HepG2 (cell line): Measurements from ENCODE around the gene PEMT. TPM values are rescaled to one million over a fixed set of nuclear protein-coding genes. Genes with fewer than 3 reads are reported as not detected.
A peak's percentile ranks its signal among the peaks of the same experiment; 100 is the strongest.

Experiments
- ATF3 ChIP-seq: sonication (generic); formaldehyde crosslinking; IDR thresholded peaks from 2 replicates; pipeline ENCODE4 v1.4.0; 2020; ENCODE audit warnings: missing genetic modification reagents
- CBFB ChIP-seq: sonication (generic); formaldehyde crosslinking; IDR thresholded peaks from 2 replicates; pipeline ENCODE4 v1.4.0; 2020; ENCODE audit warnings: missing genetic modification reagents
- FOXO1 ChIP-seq: sonication (generic); formaldehyde crosslinking; IDR thresholded peaks from 2 replicates; pipeline ENCODE4 v1.4.0; 2020; ENCODE audit warnings: missing genetic modification reagents
- HOXA3 ChIP-seq: sonication (generic); formaldehyde crosslinking; IDR thresholded peaks from 2 replicates; pipeline ENCODE4 v1.5.0; 2020; ENCODE audit warnings: missing genetic modification reagents
- IRX3 ChIP-seq: sonication (generic); formaldehyde crosslinking; IDR thresholded peaks from 2 replicates; pipeline ENCODE4 v1.8.1; 2023; ENCODE audit warnings: mild to moderate bottlenecking, low read depth, missing genetic modification reagents, borderline replicate concordance
- JDP2 ChIP-seq: sonication (generic); formaldehyde crosslinking; IDR thresholded peaks from 2 replicates; pipeline ENCODE4 v1.8.1; 2022; ENCODE audit warnings: missing genetic modification reagents, borderline replicate concordance
- JUNB ChIP-seq: sonication (generic); formaldehyde crosslinking; IDR thresholded peaks from 2 replicates; pipeline ENCODE4 v1.8.0; 2022; ENCODE audit warnings: missing genetic modification reagents, mild to moderate bottlenecking, borderline replicate concordance
- KMT2B ChIP-seq: IDR thresholded peaks from 2 replicates; pipeline ENCODE4 v1.6.1; 2016; ENCODE audit warnings: missing genetic modification reagents, missing compliant biosample characterization
- MAFF ChIP-seq: IDR thresholded peaks from 2 replicates; pipeline ENCODE4 v1.6.1; 2011; ENCODE audit warnings: low read depth, low read length, improper control_type of control experiment
- MYNN ChIP-seq: sonication (generic); formaldehyde crosslinking; IDR thresholded peaks from 2 replicates; pipeline ENCODE4 v1.4.0; 2020; ENCODE audit warnings: mild to moderate bottlenecking, low read depth, missing genetic modification reagents
- SP5 ChIP-seq: IDR thresholded peaks from 2 replicates; pipeline ENCODE4 v1.6.1; 2016; ENCODE audit warnings: low read depth, borderline replicate concordance
- XBP1 ChIP-seq: sonication (generic); formaldehyde crosslinking; IDR thresholded peaks from 2 replicates; pipeline ENCODE4 v1.5.0; 2020; ENCODE audit warnings: missing genetic modification reagents
- YY1 ChIP-seq: IDR thresholded peaks from 2 replicates; pipeline ENCODE4 v1.6.1; 2011; ENCODE audit warnings: low read length, low read depth, moderate library complexity, mild to moderate bottlenecking; ENCODE audit not compliant: insufficient read depth, insufficient replicate concordance
- ZBTB7A ChIP-seq: sonication (generic); formaldehyde crosslinking; IDR thresholded peaks from 2 replicates; pipeline ENCODE4 v1.8.0; 2022; ENCODE audit warnings: mild to moderate bottlenecking, missing genetic modification reagents
- ZNF17 ChIP-seq: sonication (generic); formaldehyde crosslinking; IDR thresholded peaks from 2 replicates; pipeline ENCODE4 v1.5.0; 2020; ENCODE audit warnings: mild to moderate bottlenecking, missing genetic modification reagents
- ZNF275 ChIP-seq: sonication (generic); formaldehyde crosslinking; IDR thresholded peaks from 2 replicates; pipeline ENCODE4 v1.8.0; 2022; ENCODE audit warnings: missing genetic modification reagents, mild to moderate bottlenecking, inconsistent platforms, borderline replicate concordance
- ZNF512 ChIP-seq: sonication (generic); formaldehyde crosslinking; IDR thresholded peaks from 2 replicates; pipeline ENCODE4 v1.4.0; 2020; ENCODE audit warnings: mild to moderate bottlenecking, missing genetic modification reagents
- ZNF512B ChIP-seq: sonication (generic); formaldehyde crosslinking; IDR thresholded peaks from 2 replicates; pipeline ENCODE4 v1.5.1; 2020; ENCODE audit warnings: missing genetic modification reagents, mild to moderate bottlenecking, borderline replicate concordance
- ZNF580 ChIP-seq: IDR thresholded peaks from 2 replicates; pipeline ENCODE4 v1.6.1; 2016; ENCODE audit warnings: low read depth, borderline replicate concordance
- ZNF674 ChIP-seq: sonication (generic); formaldehyde crosslinking; IDR thresholded peaks from 2 replicates; pipeline ENCODE4 v1.5.0; 2020; ENCODE audit warnings: low read depth, mild to moderate bottlenecking, missing genetic modification reagents
- ZNF770 ChIP-seq: sonication (generic); formaldehyde crosslinking; IDR thresholded peaks from 2 replicates; pipeline ENCODE4 v1.5.0; 2020; ENCODE audit warnings: mild to moderate bottlenecking, missing genetic modification reagents
- polyA plus RNA-seq, 8 experiments: library from polyadenylated mRNA; depleted of rRNA in 3 of 8; stranded (reverse) in 7 of 8; unstranded in 1 of 8; fragments of >200 nt; fragmentation: Illumina TruSeq in 4 of 8; extraction: Trizol in 4 of 8; gene quantifications; 2 replicates each; pipeline versions ENCODE4 v1.2.1 to v1.2.3, GENCODE V29; 2011 to 2016; ENCODE audit warnings: low read depth in 4 of 8, missing spikeins in 1 of 8, mixed read lengths in 1 of 8; ENCODE audit not compliant: insufficient read depth in 1 of 8
- total RNA-seq, 5 experiments: library from RNA; depleted of rRNA; stranded (reverse); fragments of >200 nt; fragmentation: Illumina TruSeq; extraction: Trizol; gene quantifications; 2 replicates each; pipeline ENCODE4 v1.2.3, GENCODE V29; 2016; ENCODE audit warnings: low read depth in 1 of 5

PEMT gene
- total and polyA plus RNA-seq, 2 of the 13 experiments (the other 11 are each of a cell fraction or from before 2014, with no cell fraction given) = 31.7 to 43.6 TPM

- no peak for TF ChIP-seq XBP1 (CRISPR knock-in tag)
- TF ChIP-seq MAFF = no peak
- no peak for TF ChIP-seq ZNF674
- TF ChIP-seq FOXO1 (CRISPR knock-in tag) = 0 out of 2 replicates have a peak, but pooled peaks have one; percentile 14
- TF ChIP-seq ZBTB7A (CRISPR knock-in tag) = no peak
- no peak for TF ChIP-seq JDP2 (CRISPR knock-in tag)
- TF ChIP-seq KMT2B (CRISPR knock-in tag) = no peak
- TF ChIP-seq JUNB (CRISPR knock-in tag) = no peak
- TF ChIP-seq ZNF17 (CRISPR knock-in tag) = no peak
- TF ChIP-seq SP5 = peak; percentile 82
- peak; percentile 60 for TF ChIP-seq YY1
- TF ChIP-seq ZNF512B (CRISPR knock-in tag) = no peak
- no peak for TF ChIP-seq ZNF275 (CRISPR knock-in tag)
- TF ChIP-seq IRX3 = no peak
- TF ChIP-seq HOXA3 (CRISPR knock-in tag) = no peak; the same call in 1 of the 2 replicates
- TF ChIP-seq CBFB = peak; percentile 35; the same call in 1 of the 2 replicates
- no peak for TF ChIP-seq ATF3
- peak; percentile 43; the same call in 1 of the 2 replicates for TF ChIP-seq ZNF580 (CRISPR knock-in tag)
- TF ChIP-seq ZNF512 (CRISPR knock-in tag) = no peak
- no peak for TF ChIP-seq MYNN (CRISPR knock-in tag)
- TF ChIP-seq ZNF770 (CRISPR knock-in tag) = peak; percentile 82
Observed at GRCh38 chr17:17496189-17497064, 95.1 kb downstream of the PEMT start, which contains the start of gene RASD1 (continued).
